ENCODE measurements around the gene LRFN3.
"Not testable (repeated sequence)": the region's sequence is repeated elsewhere in the genome, so short reads cannot be mapped to it uniquely, and the experiment has no call there.

LRFN3 gene

GRCh38 chr19:35939307-35940077 lies 3.3 kb downstream of the LRFN3 start:
- DNase-seq = no peak

GRCh38 chr19:35940078-35940775 lies 4.1 kb downstream of the LRFN3 start:
- no peak for DNase-seq

GRCh38 chr19:35940839-35941238 lies 4.7 kb downstream of the LRFN3 start:
- no peak for DNase-seq

DNA sequence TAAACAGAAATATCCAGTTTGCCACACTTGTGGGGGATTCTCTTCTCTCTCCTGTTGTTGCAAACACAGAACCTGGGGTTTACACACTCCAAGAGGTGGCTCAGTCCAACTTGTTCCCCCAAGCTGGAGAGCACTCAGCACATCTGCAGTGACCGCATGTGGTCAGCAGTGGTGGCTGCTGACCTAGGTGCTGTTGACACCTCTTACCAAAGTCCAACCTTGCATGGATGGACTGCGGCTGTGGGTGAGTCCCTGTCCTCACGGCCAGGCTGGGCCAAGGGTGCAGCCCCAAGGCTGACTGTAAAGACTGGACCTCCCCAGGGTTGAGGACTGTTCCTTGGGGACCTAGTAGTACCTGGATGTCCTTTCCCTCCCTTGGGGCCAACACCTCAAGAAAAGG lies 6.1 kb downstream of the LRFN3 start:
- DNase-seq = no peak

GRCh38 chr19:35943321-35944301 lies 7.4 kb downstream of the LRFN3 start:
- no peak for DNase-seq

DNA sequence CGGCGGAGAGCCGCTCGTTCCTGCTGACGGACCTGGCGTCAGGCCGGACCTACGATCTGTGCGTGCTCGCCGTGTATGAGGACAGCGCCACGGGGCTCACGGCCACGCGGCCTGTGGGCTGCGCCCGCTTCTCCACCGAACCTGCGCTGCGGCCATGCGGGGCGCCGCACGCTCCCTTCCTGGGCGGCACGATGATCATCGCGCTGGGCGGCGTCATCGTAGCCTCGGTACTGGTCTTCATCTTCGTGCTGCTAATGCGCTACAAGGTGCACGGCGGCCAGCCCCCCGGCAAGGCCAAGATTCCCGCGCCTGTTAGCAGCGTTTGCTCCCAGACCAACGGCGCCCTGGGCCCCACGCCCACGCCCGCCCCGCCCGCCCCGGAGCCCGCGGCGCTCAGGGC lies 8.4 kb downstream of the LRFN3 start:
- no peak for DNase-seq

DNA sequence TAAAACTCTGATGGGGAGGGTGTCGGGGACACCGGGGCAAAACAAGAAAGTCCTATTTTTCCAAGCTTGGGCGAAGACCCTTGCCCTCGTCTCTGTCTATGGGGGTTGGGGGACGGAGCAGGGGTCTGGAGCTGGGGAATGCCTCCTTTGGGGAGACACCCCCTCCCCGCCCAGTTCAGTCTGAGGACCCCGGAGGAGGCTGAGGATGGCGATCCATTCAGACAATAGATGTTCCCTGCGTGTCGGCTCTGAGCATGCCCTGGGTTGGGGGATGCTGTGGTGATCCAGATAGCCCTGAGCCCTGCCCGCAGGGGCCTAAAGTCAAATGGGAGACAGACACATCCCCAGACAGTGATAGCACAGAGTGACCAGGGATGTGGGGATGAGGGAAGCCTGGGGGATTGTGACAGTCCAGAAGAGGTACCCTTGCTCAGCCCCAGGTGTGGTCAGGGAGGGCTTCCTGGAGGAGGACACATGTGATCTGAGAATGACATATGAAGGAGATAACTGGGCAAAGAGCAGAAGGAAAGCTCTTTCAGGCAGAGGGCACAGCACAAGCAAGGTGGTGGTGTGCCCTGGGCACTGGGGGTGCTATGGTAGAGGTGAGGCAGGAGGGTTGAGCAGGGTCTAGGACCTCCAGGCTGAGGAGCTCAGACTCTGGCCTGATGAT lies 9.1 kb downstream of the LRFN3 start:
- DNase-seq = no peak

GRCh38 chr19:35946203-35946602 lies 10.0 kb downstream of the LRFN3 start:
- no peak for DNase-seq

- no peak for DNase-seq
These were observed 13.0 kb downstream of the LRFN3 start for GRCh38 chr19:35949131-35949530.

DNA sequence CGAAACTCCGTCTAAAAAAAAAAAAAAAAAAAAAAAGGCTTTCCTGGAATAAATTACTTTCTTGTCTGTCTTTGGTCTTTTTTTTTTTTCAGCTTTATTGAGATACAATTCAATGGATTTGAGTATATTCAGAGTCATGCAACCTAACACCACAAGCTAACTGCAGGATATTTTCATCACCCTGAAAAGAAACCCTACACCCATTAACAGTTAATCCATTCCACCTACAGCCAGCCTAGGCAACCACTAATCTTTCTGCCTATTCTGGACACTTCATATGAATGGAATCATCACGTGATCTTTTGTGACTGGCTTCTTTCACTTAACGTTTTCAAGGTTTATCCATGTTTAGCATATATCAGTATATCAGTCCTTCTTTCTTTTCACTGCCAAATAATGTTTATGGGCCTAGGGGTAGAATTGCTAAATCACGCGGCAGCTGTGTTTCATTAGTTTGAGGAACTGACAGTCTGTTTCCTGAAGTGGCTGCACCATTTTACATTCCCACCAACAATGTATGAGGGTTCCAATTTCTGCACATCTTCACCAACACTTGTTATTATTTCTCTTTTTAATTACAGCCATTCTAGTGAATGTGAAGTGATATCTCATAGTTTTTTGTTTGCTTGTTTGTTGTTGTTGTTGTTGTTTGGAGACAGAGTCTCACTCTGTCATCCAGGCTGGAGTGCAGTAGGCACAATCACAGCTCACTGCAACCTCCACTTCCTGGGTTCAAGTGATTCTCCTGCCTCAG lies 19.9 kb downstream of the LRFN3 start:
- no peak for DNase-seq

- DNase-seq = not testable (repeated sequence)
These were observed 21.2 kb downstream of the LRFN3 start for GRCh38 chr19:35957411-35957810.

- DNase-seq = no peak
These were observed 22.5 kb downstream of the LRFN3 start for GRCh38 chr19:35958660-35959039.

- DNase-seq = peak; percentile 74
These were observed 23.1 kb downstream of the LRFN3 start for GRCh38 chr19:35959040-35959967.

GRCh38 chr19:35959968-35960320 lies 23.8 kb downstream of the LRFN3 start:
- DNase-seq = no peak

DNA sequence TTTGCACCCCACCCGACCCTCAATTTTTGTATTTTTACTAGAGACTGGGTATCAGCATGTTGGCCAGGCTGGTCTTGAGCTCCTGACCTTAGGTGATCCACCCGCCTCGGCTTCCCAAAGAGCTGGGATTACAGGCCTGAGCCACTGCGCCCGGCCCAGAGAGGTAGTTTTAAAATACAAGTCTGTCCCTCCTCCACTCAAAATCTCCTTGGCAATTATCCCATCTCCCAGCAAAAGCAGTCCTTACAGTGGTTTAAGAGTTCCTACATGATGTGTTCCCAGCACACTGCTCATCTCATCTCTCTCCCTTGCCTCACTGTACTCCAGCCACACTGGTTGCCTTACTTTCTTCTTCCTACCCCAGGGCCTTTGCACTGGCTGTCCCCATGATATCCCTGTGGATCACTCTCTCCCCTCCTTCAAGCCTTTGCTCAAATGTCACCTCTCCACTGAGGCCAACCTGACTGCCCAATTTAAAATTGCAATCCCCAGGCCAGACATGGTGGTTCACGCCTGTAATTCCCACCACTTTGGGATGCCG lies 24.3 kb downstream of the LRFN3 start:
- DNase-seq = no peak

DNA sequence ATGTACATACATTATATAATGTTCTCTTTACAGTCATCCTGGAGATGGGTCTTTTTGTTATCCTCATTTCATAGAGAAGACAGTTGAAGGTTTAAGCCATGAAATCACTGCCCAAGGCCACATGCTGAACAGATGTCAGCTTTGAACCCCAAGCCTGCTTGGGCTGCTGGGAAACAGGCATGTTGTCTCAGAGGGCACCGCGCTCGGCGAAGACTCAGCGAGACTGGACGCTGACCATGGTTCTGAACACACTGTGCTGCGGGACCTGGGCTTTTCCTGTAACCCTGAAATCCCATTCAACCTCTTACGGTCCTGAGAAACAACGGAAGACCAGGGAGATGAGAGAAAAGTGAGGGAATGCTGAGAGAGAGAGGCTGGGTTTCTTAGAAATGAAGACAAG lies 27.3 kb downstream of the LRFN3 start:
- no peak for DNase-seq

- no peak for DNase-seq
These were observed 30.6 kb downstream of the LRFN3 start for GRCh38 chr19:35966771-35967170.

GRCh38 chr19:35973487-35973886 lies 37.3 kb downstream of the LRFN3 start:
- DNase-seq = no peak

DNA sequence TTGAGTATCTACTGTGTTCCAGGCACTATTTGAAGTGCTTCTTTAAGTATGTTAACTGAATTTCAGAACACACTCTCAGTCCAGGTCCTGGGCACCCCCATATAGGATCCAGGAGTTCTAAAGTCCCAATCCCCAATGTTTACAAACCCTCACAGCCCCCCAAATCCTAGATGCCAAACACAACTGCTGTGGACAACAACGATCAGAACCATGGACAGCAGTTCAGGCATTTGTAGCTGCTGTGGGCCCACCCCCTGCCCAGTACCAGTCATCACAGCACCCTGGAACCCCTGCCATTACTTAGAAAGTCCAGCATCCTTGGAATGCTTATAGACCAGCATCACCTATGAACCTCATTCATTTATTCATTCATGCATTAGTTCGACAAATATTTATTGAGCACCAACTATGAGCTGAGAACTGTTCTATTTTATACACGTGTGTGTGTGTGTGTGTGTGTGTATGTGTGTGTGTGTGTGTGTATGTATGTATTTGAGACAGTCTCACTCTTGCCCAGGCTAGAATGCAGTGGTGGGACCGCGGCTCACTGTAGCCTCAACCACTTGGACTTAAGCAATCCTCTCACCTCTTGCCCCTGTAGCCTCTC lies 39.5 kb downstream of the LRFN3 start:
- no peak for DNase-seq
